CD14-positive monocyte (primary cell): ENCODE data around the gene PDE4D. TPM values are rescaled to one million over a fixed set of nuclear protein-coding genes. Genes with fewer than 3 reads are reported as not detected.

Experiments used
- DNase-seq, 3 donors: peaks; one replicate each; pipeline ENCODE4 v3.0.0-alpha.2; 2011 to 2022
- H2AFZ ChIP-seq: 2 replicates; pipeline ENCODE4 v1.6.0; 2012; ENCODE audit warnings: mild to moderate bottlenecking, low read depth, low read length, inconsistent platforms; ENCODE audit not compliant: insufficient read depth, poor library complexity, severe bottlenecking
- H3K27ac ChIP-seq, 2 donors: 1 replicate in 1 of 2; 2 replicates in 1 of 2; pipeline ENCODE4 v1.5.1; 2012 to 2013; ENCODE audit warnings: low read length in 2 of 2, control low read depth in 1 of 2, inconsistent platforms in 1 of 2, low read depth in 1 of 2, mild to moderate bottlenecking in 1 of 2
- H3K27me3 ChIP-seq, 2 donors: one replicate each; pipeline versions ENCODE4 v1.6.0 to v1.6.1; 2011 to 2013; ENCODE audit warnings: low read length in 2 of 2; ENCODE audit not compliant: control insufficient read depth in 2 of 2, insufficient read depth in 2 of 2
- H3K36me3 ChIP-seq, 2 donors: replicated peaks in 1 of 2; 1 replicate in 1 of 2; 2 replicates in 1 of 2; pipeline versions ENCODE4 v1.5.1 to v1.6.1; 2012 to 2013; ENCODE audit warnings: low read length in 2 of 2, control low read depth in 1 of 2, inconsistent platforms in 1 of 2, mild to moderate bottlenecking in 1 of 2; ENCODE audit not compliant: insufficient read depth in 2 of 2, control insufficient read depth in 1 of 2
- H3K4me1 ChIP-seq, 2 donors: 1 replicate in 1 of 2; 2 replicates in 1 of 2; pipeline versions ENCODE4 v1.5.1 to v1.6.1; 2012 to 2013; ENCODE audit warnings: low read length in 2 of 2, control low read depth in 1 of 2, inconsistent platforms in 1 of 2, mild to moderate bottlenecking in 1 of 2, moderate library complexity in 1 of 2; ENCODE audit not compliant: insufficient read depth in 2 of 2, control insufficient read depth in 1 of 2
- H3K4me2 ChIP-seq: replicated peaks from 2 replicates; pipeline ENCODE3; 2012; ENCODE audit warnings: low read length, moderate library complexity, mild to moderate bottlenecking; ENCODE audit not compliant: poor library complexity, severe bottlenecking; ENCODE audit errors: extremely low read depth
- H3K4me3 ChIP-seq, 3 experiments: fragments of 200-600 bp in 1 of 3; sonication (generic) in 1 of 3; replicated peaks in 1 of 3; 1 replicate in 2 of 3; 2 replicates in 1 of 3; pipeline ENCODE4 v1.5.1; 2011 to 2013; ENCODE audit warnings: low read length in 3 of 3, mild to moderate bottlenecking in 3 of 3, control low read depth in 2 of 3, low read depth in 2 of 3, inconsistent platforms in 1 of 3, moderate library complexity in 1 of 3
- H3K79me2 ChIP-seq: 2 replicates; pipeline ENCODE4 v1.6.0; 2012; ENCODE audit warnings: mild to moderate bottlenecking, control low read depth, inconsistent platforms, low read length, moderate library complexity; ENCODE audit not compliant: insufficient read depth
- H3K9ac ChIP-seq: 2 replicates; pipeline ENCODE4 v1.6.0; 2017; ENCODE audit warnings: low read length, mild to moderate bottlenecking; ENCODE audit not compliant: insufficient read depth, poor library complexity, severe bottlenecking
- H3K9me3 ChIP-seq, 2 donors: replicated peaks in 1 of 2; 1 replicate in 1 of 2; 2 replicates in 1 of 2; pipeline versions ENCODE4 v1.5.1 to v1.6.1; 2012 to 2013; ENCODE audit warnings: low read length in 2 of 2, control low read depth in 1 of 2; ENCODE audit not compliant: control insufficient read depth in 1 of 2, insufficient read depth in 1 of 2
- H4K20me1 ChIP-seq: 2 replicates; pipeline ENCODE4 v1.6.0; 2012; ENCODE audit warnings: mild to moderate bottlenecking, low read length, control low read depth, moderate library complexity; ENCODE audit not compliant: insufficient read depth
- H3K27ac Mint-ChIP-seq, 7 donors: one replicate each; pipeline ENCODE4 v1.8.0; 2020; ENCODE audit warnings: mild to moderate bottlenecking in 7 of 7, mixed read lengths in 7 of 7, moderate library complexity in 6 of 7, inconsistent platforms in 2 of 7
- H3K27me3 Mint-ChIP-seq, 3 donors: one replicate each; pipeline ENCODE4 v1.8.0; 2021 to 2022; ENCODE audit warnings: low read depth in 3 of 3, mild to moderate bottlenecking in 3 of 3, mixed read lengths in 3 of 3, moderate library complexity in 3 of 3, inconsistent platforms in 1 of 3
- H3K36me3 Mint-ChIP-seq, 2 donors: one replicate each; pipeline ENCODE4 v1.8.0; 2020; ENCODE audit warnings: mixed read lengths in 2 of 2, inconsistent platforms in 1 of 2, mild to moderate bottlenecking in 1 of 2
- H3K4me1 Mint-ChIP-seq: one replicate; pipeline ENCODE4 v1.8.0; 2020; ENCODE audit warnings: mild to moderate bottlenecking, mixed read lengths
- H3K4me3 Mint-ChIP-seq, 2 donors: one replicate each; pipeline ENCODE4 v1.8.0; 2020; ENCODE audit warnings: mild to moderate bottlenecking in 2 of 2, mixed read lengths in 2 of 2, moderate library complexity in 1 of 2
- H3K9me3 Mint-ChIP-seq, 7 donors: one replicate each; pipeline ENCODE4 v1.8.0; 2020 to 2022; ENCODE audit warnings: mixed read lengths in 7 of 7, mild to moderate bottlenecking in 6 of 7, moderate library complexity in 6 of 7, inconsistent platforms in 2 of 7
- WGBS: methylation state at CpG from one replicate; pipeline ENCODE4 v1.1.5; 2013; ENCODE audit warnings: missing lambda C conversion rate; ENCODE audit not compliant: insufficient coverage; 5-methylcytosine and 5-hydroxymethylcytosine counted together
- intact Hi-C, 2 donors: fragments of 100-400 bp; cut with micrococcal nuclease; formaldehyde crosslinking; loops; one replicate each; pipeline versions ENCODE4 v1.15.0 to v1.15.1; 2023
- polyA plus RNA-seq, 3 donors: library from polyadenylated mRNA; depleted of rRNA in 1 of 3; unstranded in 2 of 3; stranded (reverse) in 1 of 3; fragments of 300-500 nt in 2 of 3; fragments of >200 nt in 1 of 3; fragmentation: Illumina TruSeq in 2 of 3; gene quantifications; 1 replicate in 2 of 3; 2 replicates in 1 of 3; pipeline ENCODE4 v1.2.3, GENCODE V29; 2012 to 2021
- TF ChIP-seq, protein P1 (sequence below): fragments of 200-600 bp; IDR thresholded peaks from one replicate; pipeline ENCODE4 v1.8.0; 2022; ENCODE audit warnings: antibody characterized with exemption, mild to moderate bottlenecking

PDE4D gene
- polyA plus RNA-seq, 3 donors: 1.9 to 3.4 (median 2.8) TPM

DNA sequence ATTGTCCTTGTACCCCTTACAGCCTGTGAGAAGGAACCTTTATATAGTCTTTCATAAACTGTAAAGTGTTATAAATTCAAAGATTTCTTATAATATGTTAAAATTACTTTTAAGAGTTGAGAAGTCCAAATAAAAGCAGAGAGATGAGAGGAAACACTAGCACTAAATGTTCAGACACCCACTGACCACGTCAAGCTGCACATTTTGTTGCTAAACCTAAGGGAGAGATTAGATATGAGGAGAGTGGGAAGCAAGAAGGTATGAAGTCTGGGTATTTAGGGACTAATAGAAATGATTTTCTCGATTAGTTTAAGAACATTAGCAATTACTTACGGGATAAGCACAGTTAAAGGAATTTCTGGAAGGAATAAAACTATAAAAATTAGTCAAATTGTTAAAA is 803.8 kb downstream of the PDE4D start:
- H3K4me2 ChIP-seq: no peak overlapping the region
- no peak overlapping the region for H2AFZ ChIP-seq
- no peaks in the 10 kb centered on the region for H3K4me1 ChIP-seq
- no peaks in the 10 kb centered on the region for H3K36me3 ChIP-seq
- no peak overlapping the region for H3K9ac ChIP-seq
- no peaks in the 10 kb centered on the region for H3K79me2 ChIP-seq
- H3K27me3 ChIP-seq: no peaks in the 10 kb centered on the region
- no peaks in the 10 kb centered on the region for H3K36me3 Mint-ChIP-seq
- TF ChIP-seq, protein P1, sequence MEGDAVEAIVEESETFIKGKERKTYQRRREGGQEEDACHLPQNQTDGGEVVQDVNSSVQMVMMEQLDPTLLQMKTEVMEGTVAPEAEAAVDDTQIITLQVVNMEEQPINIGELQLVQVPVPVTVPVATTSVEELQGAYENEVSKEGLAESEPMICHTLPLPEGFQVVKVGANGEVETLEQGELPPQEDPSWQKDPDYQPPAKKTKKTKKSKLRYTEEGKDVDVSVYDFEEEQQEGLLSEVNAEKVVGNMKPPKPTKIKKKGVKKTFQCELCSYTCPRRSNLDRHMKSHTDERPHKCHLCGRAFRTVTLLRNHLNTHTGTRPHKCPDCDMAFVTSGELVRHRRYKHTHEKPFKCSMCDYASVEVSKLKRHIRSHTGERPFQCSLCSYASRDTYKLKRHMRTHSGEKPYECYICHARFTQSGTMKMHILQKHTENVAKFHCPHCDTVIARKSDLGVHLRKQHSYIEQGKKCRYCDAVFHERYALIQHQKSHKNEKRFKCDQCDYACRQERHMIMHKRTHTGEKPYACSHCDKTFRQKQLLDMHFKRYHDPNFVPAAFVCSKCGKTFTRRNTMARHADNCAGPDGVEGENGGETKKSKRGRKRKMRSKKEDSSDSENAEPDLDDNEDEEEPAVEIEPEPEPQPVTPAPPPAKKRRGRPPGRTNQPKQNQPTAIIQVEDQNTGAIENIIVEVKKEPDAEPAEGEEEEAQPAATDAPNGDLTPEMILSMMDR: no peak
- H3K27me3 Mint-ChIP-seq: peaks cover 0 to 4% (median 0%) of the 10 kb centered on the region in 3 donors
- H3K4me3 Mint-ChIP-seq: no peak overlapping the region
- H3K4me3 ChIP-seq: no peak overlapping the region
- no peak overlapping the region for H3K27ac ChIP-seq
- H3K9me3 Mint-ChIP-seq: no peaks in the 10 kb centered on the region
- H3K4me1 Mint-ChIP-seq: no peaks in the 10 kb centered on the region
- WGBS: no CpG with 5 or more reads among the region's 3 CpGs
- no peak for DNase-seq
- no peaks in the 10 kb centered on the region for H4K20me1 ChIP-seq
- H3K27ac Mint-ChIP-seq: no peak overlapping the region
- no peaks in the 10 kb centered on the region for H3K9me3 ChIP-seq
- intact Hi-C loops: no loop called here

DNA sequence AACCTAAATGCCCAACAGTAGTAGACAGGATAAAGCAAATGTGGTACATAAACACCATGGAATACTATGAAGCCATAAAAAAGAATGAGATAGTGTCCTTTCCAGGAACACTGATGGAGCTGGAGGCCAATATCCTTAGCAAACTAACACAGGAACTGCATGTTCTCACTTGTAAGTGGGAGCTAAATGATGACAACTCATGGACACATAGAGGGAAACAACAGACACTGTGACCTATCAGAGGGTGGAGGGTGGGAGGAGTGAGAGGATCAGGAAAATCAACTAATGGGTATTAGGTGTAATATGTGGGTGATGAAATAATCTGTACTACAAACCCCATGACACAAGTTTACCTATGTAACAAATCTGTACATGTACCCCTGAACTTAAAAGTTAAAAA is 805.0 kb downstream of the PDE4D start:
- Mint-ChIP-seq H3K4me1 (peaks cover 4% of the 10 kb centered on the region), H3K9me3 (no peaks in the 10 kb centered on the region), H3K36me3 (no peaks in the 10 kb centered on the region), H3K27me3 (peaks cover 0 to 4% (median 0%) of the 10 kb centered on the region in 3 donors), H3K4me3 (no peak overlapping the region), H3K27ac (no peak overlapping the region)
- H3K4me2 ChIP-seq: no peak overlapping the region
- no peaks in the 10 kb centered on the region for H3K27me3 ChIP-seq
- no peaks in the 10 kb centered on the region for H3K9me3 ChIP-seq
- H4K20me1 ChIP-seq: no peaks in the 10 kb centered on the region
- no peak overlapping the region for H3K9ac ChIP-seq
- H2AFZ ChIP-seq: no peak overlapping the region
- no peak for DNase-seq
- no peaks in the 10 kb centered on the region for H3K79me2 ChIP-seq
- no peaks in the 10 kb centered on the region for H3K36me3 ChIP-seq
- intact Hi-C loops: no loop called here
- H3K4me1 ChIP-seq: no peaks in the 10 kb centered on the region
- TF ChIP-seq, protein P1: no peak
- no peak overlapping the region for H3K27ac ChIP-seq
- no peak overlapping the region for H3K4me3 ChIP-seq
